GM15510 (cell line): ENCODE data around the gene KLHL29.

Source experiments
- POLR2A ChIP-seq: IDR thresholded peaks from 3 replicates; pipeline ENCODE4 v1.6.1; 2011; ENCODE audit warnings: borderline replicate concordance; ENCODE audit not compliant: insufficient read length; ENCODE audit errors: extremely low read depth

Gene KLHL29

GRCh38 chr2:23629772-23630480 lies 244.9 kb downstream of the KLHL29 start:
- TF ChIP-seq POLR2A, result no peak

GRCh38 chr2:23630961-23631360 lies 246.0 kb downstream of the KLHL29 start:
- no peak for TF ChIP-seq POLR2A

GRCh38 chr2:23631389-23631788 lies 246.4 kb downstream of the KLHL29 start:
- no peak for TF ChIP-seq POLR2A

- TF ChIP-seq POLR2A, result no peak
Observed at GRCh38 chr2:23632386-23632785, 247.4 kb downstream of the KLHL29 start.

GRCh38 chr2:23632831-23633395 lies 247.9 kb downstream of the KLHL29 start:
- no peak for TF ChIP-seq POLR2A

- no peak for TF ChIP-seq POLR2A
Observed at GRCh38 chr2:23633966-23634365, 249.0 kb downstream of the KLHL29 start.

GRCh38 chr2:23635442-23636340 lies 250.7 kb downstream of the KLHL29 start:
- TF ChIP-seq POLR2A, result no peak

- no peak for TF ChIP-seq POLR2A
Observed at GRCh38 chr2:23636426-23636825, 251.4 kb downstream of the KLHL29 start.

- TF ChIP-seq POLR2A, result no peak
Observed at GRCh38 chr2:23637011-23637778, 252.2 kb downstream of the KLHL29 start.

- no peak for TF ChIP-seq POLR2A
Observed at GRCh38 chr2:23639406-23639982, 254.5 kb downstream of the KLHL29 start.

GRCh38 chr2:23640711-23641110 lies 255.7 kb downstream of the KLHL29 start:
- no peak for TF ChIP-seq POLR2A

- no peak for TF ChIP-seq POLR2A
Observed at GRCh38 chr2:23642516-23642915, 257.5 kb downstream of the KLHL29 start.

- no peak for TF ChIP-seq POLR2A
Observed at GRCh38 chr2:23645230-23645808, 260.3 kb downstream of the KLHL29 start.

- TF ChIP-seq POLR2A, result no peak
Observed at GRCh38 chr2:23647563-23647962, 262.6 kb downstream of the KLHL29 start.
